Activated CD8-positive, alpha-beta memory T cell treated with anti-CD3 and anti-CD28 coated beads for 24 hours (primary cell): ENCODE measurements around the gene CCDC88B.

Experiments used
- DNase-seq: peaks from one replicate; pipeline ENCODE4 v3.0.0-alpha.2; 2020

The CCDC88B gene

GRCh38 chr11:64343767-64344559 lies 4.0 kb downstream of the CCDC88B start:
- DNase-seq, result no peak

- no peak for DNase-seq
Measured at GRCh38 chr11:64344787-64345186, 4.8 kb downstream of the CCDC88B start.

GRCh38 chr11:64347193-64347867 lies 7.3 kb downstream of the CCDC88B start:
- DNase-seq, result no peak

- DNase-seq, result no peak
Measured at GRCh38 chr11:64348383-64349024, 8.5 kb downstream of the CCDC88B start.

GRCh38 chr11:64349025-64349387 lies 9.0 kb downstream of the CCDC88B start:
- DNase-seq, result no peak

- no peak for DNase-seq
Measured at GRCh38 chr11:64349404-64349803, 9.4 kb downstream of the CCDC88B start.

GRCh38 chr11:64351136-64351631 lies 11.2 kb downstream of the CCDC88B start:
- DNase-seq, result no peak

GRCh38 chr11:64352099-64352994 lies 12.3 kb downstream of the CCDC88B start:
- DNase-seq, result no peak

GRCh38 chr11:64352995-64353714 lies 13.2 kb downstream of the CCDC88B start:
- no peak for DNase-seq

GRCh38 chr11:64353715-64354506 lies 13.9 kb downstream of the CCDC88B start:
- DNase-seq, result no peak

GRCh38 chr11:64355078-64355940 lies 15.3 kb downstream of the CCDC88B start:
- peak; percentile 78 for DNase-seq

- no peak for DNase-seq
Measured at GRCh38 chr11:64356498-64357411, 16.8 kb downstream of the CCDC88B start.

GRCh38 chr11:64357446-64357845 lies 17.4 kb downstream of the CCDC88B start:
- no peak for DNase-seq

GRCh38 chr11:64357904-64358535 lies 18.0 kb downstream of the CCDC88B start:
- DNase-seq, result peak; percentile 83

- DNase-seq, result peak; percentile 70
Measured at GRCh38 chr11:64358536-64358906, 18.5 kb downstream of the CCDC88B start.

GRCh38 chr11:64358907-64359711 lies 19.1 kb downstream of the CCDC88B start, which contains the start of gene RPS6KA4:
TSS of gene RPS6KA4 (plus strand) at chr11:64359162. CDS start at chr11:64359236, 74 bp downstream.
- peak; percentile 84 for DNase-seq

GRCh38 chr11:64359712-64360445 lies 19.9 kb downstream of the CCDC88B start:
- peak; percentile 71 for DNase-seq
